Liver (tissue), 3 donors: ENCODE data around the gene RBMS3.

Source experiments
- RAD21 ChIP-seq, 2 donors: IDR thresholded peaks; 2 replicates each; pipeline ENCODE4 v1.6.1; 2016; ENCODE audit warnings: antibody characterized with exemption in 2 of 2, mild to moderate bottlenecking in 2 of 2
- YY1 ChIP-seq: IDR thresholded peaks from 2 replicates; pipeline ENCODE4 v1.6.1; 2016; ENCODE audit warnings: antibody characterized with exemption, mild to moderate bottlenecking
- TF ChIP-seq, protein P1 (sequence below): fragments of 150-350 bp; IDR thresholded peaks from 2 replicates; pipeline ENCODE4 v1.5.1; 2017; ENCODE audit warnings: improper control_type of control experiment, low read depth, low read length; ENCODE audit not compliant: missing input control
- donor health status: healthy.
- donor health status: healthy.

DNA sequence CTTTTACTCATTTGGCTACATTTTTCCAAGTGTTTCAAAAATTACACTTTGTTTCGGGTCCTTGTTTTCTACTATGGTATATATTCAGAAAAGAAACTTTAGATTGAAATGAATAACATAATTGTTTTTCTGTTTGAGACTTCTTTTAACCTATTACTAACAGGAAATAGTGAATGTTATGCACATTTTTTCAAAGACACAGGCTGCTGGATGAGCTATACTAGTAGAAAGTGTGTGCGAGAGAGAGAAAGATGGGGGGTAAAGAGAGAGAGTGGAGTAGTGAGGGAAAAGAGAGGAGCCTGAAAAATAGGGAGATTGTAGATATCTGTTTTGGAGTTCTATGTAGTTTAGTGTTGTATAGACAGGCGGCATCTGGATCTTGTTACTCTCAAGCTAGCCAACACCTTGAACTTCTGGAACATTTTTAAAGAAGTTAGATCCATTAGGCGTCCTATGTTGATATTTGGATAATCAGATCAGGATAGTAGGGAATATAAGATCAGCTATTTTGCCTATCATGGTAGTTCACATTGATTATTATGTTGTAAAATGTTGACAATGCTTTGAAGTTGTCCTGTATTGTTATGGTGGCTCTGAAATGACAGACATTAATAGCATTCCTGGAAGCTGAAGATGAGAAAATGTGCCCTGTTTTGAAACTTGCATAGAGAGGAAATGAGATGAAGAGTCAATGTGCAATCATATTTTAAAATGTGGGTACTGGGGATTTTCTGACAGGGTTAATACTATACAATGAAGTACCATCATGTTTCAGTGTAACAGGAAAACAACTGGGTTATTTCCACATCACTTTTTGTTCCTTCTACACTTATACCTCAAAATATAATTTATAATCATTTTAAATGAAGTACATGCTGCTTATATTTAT, 2.6 kb downstream of the RBMS3 start:
- TF ChIP-seq, protein P1, sequence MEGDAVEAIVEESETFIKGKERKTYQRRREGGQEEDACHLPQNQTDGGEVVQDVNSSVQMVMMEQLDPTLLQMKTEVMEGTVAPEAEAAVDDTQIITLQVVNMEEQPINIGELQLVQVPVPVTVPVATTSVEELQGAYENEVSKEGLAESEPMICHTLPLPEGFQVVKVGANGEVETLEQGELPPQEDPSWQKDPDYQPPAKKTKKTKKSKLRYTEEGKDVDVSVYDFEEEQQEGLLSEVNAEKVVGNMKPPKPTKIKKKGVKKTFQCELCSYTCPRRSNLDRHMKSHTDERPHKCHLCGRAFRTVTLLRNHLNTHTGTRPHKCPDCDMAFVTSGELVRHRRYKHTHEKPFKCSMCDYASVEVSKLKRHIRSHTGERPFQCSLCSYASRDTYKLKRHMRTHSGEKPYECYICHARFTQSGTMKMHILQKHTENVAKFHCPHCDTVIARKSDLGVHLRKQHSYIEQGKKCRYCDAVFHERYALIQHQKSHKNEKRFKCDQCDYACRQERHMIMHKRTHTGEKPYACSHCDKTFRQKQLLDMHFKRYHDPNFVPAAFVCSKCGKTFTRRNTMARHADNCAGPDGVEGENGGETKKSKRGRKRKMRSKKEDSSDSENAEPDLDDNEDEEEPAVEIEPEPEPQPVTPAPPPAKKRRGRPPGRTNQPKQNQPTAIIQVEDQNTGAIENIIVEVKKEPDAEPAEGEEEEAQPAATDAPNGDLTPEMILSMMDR: no peak
- TF ChIP-seq RAD21 (IDR thresholded peaks at IDR 0.05) (no peak), YY1 (no peak)
